ENCODE measurements around the gene KRT79.

KRT79 gene

GRCh38 chr12:52846356-52846970, 12.4 kb upstream of the KRT79 start:
- no peak for DNase-seq (ENCODE audit: extremely low read depth, low read depth)
- no peak for TF ChIP-seq CTCF (IDR thresholded peaks at IDR 0.05; ENCODE audit: low read depth, low read length)

DNA sequence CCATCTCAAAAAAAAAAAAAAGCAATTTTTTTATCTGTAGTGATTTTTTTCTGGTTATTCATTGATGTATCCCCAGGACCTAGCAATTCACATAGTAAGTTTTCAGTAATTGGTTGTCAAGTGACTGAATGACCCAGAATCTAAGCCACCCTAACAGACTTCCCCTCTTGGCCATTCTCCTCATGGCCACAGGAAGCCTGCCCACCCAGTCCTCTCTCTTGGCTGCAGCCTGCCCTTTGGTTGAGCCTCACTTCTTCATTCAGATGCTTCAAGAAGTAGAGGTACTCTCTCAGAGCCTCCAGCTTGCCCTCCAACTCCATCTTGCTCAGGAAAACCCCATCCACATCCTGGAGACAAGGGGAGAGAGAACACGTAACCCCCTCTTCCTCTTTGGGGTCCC, 11.8 kb upstream of the KRT79 start:
- no peak for TF ChIP-seq CTCF (IDR thresholded peaks at IDR 0.05; ENCODE audit: low read depth, low read length)
- no peak for DNase-seq (ENCODE audit: extremely low read depth, low read depth)

DNA sequence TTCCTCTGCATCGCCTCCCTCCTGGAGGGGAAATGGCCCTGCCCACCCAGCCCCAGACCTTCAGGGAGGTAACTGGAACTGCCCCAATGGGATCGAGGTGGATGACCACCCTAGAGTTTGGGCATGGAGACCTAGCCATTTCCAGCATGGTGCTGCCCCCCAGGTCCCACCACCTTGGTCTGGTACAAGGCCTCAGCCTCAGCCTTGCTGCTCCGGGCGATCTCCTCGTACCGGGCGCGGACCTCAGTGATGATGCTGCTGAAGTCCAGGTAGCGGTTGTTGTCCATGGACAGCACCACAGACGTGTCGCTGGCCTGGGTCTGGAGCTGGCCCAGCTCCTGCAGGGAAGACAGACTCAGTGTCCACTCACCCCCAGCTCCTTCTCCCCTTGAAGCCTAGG, 10.3 kb upstream of the KRT79 start:
- no peak for TF ChIP-seq CTCF (IDR thresholded peaks at IDR 0.05; ENCODE audit: low read depth, low read length)
- DNase-seq (ENCODE audit: extremely low read depth, low read depth), result no peak

DNA sequence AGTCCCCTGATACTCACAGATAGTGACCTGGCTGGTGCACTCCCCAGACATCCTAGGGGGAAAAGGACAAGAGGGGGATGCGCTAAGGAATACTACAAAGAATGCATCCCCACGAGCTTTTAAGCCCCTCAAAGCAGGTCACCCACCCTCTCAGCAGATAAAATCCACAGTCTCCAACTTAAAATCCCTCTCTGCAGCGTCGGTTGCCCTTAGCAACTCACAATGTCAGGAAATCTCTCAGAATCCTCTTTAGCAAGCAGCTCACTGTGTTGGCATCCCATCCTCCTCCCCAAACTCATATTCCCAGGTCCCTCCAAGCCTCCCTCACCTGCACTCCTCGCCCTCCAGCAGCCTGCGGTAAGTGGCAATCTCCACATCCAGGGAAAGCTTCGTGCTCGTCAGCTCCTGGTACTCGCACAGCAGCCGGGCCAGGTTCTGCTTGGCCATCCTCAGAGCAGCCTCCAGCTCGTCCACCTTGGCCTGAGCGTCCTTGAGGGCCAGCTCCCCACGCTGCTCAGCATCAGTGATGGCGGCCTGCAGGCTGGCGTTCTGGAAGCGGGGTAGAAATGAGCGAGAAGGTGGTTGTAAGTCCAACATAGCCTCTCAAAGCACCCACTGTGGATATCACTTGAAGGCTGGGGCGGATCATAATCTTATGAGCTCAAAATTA, 5.5 kb upstream of the KRT79 start:
- DNase-seq (ENCODE audit: extremely low read depth, low read depth), result no peak
- TF ChIP-seq CTCF (IDR thresholded peaks at IDR 0.05; ENCODE audit: low read depth, low read length), result no peak

DNA sequence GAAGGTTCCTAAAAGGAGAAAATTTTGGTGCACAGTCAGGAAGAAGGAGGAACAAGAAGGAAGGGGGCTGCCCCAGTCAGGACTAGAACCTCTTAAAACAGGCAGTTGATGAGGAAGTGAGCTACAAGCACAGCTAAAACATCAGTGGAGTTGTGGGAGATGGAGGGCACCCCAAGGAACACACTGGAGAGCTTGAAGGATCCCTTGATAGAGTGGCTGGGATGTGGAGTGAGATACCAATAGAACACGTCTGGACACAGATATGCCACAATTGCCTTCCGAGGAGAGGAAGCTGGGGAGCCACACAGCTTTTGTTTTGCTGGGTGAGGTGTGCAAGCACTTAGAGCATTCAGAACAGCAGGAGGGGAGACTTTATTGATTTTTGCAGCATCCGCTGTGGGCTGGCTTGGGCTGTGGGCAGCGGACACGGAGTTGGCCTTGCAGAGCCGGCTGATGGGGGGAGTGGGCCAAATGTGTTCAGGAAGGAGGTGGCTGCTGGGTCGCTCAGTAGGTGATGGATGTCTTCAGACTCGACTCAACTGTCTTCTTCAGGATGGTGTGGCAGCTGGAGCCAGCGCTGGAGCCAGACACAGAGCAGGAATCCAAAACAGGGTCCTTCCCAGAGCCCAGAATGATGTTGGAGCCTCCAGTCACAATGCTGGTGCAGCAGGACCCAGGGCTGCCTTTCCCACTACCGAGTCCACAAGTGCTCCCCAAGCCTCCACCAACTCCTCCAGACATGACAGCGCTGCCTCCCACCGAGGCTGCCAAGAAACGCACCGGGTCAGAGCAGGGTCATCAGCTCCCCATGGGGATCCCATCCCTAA, 4.7 kb upstream of the KRT79 start:
- no peak for DNase-seq (ENCODE audit: extremely low read depth, low read depth)
- TF ChIP-seq CTCF (IDR thresholded peaks at IDR 0.05; ENCODE audit: low read depth, low read length), result no peak

DNA sequence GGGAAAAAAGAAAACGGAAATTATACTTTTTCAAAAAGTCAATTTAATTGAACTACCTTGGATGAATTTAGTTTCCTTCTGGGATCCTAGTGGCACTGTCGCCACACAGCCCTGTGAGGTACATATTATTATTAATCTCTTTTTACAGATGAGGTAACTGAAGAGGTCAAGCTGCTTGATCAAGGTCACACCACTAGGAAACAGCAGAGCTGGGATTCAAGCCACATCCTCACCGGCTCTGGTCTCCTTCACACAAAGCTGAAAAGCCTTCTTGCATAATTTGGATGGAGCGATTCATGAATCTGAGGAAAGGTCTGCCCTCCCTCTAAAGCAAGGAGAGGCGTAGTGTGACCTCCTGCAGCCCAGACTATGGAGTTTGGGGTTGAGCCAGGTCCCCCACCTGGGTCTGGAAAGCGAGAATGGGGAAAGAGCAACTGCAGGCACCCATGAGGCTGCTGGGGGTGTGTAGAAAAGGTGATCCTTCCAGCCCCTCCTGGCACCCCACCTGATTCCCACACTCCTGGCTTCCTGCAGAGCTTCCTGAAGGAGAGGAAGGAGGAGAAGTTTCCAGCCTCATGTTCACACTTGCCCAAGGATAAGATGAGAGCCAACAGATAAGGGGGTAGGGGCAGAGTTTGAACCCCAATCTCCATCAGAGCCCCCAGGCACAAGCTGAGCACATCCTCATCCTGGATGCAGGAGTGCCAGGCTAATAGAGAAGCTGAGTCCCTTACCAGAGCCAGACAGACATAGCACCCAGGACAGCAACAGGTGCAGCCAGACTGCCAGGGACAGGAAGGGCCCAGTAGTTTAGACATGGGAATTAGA, 3.9 kb upstream of the KRT79 start:
- no peak for TF ChIP-seq CTCF (IDR thresholded peaks at IDR 0.05; ENCODE audit: low read depth, low read length)
- no peak for DNase-seq (ENCODE audit: extremely low read depth, low read depth)

All from AG09319 (cell line).